SU-DHL-6 (cell line): ENCODE results near the gene NADK.

Experiments used
- H2AFZ ChIP-seq: fragments of 200-600 bp; sonication (generic); 2 replicates; pipeline ENCODE4 v1.6.1; 2014; ENCODE audit warnings: low read depth, mild to moderate bottlenecking, moderate library complexity, mixed read lengths, antibody characterized with exemption, low read length; ENCODE audit not compliant: severe bottlenecking
- H3F3A ChIP-seq: fragments of 200-600 bp; shearing (Covaris generic); 2 replicates; pipeline ENCODE4 v1.6.0; 2016; ENCODE audit warnings: antibody characterized with exemption, mild to moderate bottlenecking; ENCODE audit not compliant: insufficient read depth
- H3K27ac ChIP-seq: fragments of 200-600 bp; sonication (generic); 2 replicates; pipeline ENCODE4 v1.5.1; 2016; ENCODE audit warnings: low read depth, mild to moderate bottlenecking, low read length, moderate library complexity, mixed read lengths
- H3K27me3 ChIP-seq: fragments of 200-600 bp; sonication (generic), shearing (Covaris generic); 2 replicates; pipeline ENCODE4 v1.6.0; 2014; ENCODE audit warnings: mild to moderate bottlenecking, low read length
- H3K36me3 ChIP-seq: fragments of 200-600 bp; sonication (generic); 2 replicates; pipeline ENCODE4 v1.6.1; 2014; ENCODE audit warnings: mild to moderate bottlenecking, low read length, mixed read lengths
- H3K4me2 ChIP-seq: fragments of 300-600, 200-600 bp; shearing (Covaris generic), sonication (generic); 2 replicates; pipeline ENCODE4 v1.6.0; 2014; ENCODE audit warnings: low read length, low read depth, mild to moderate bottlenecking; ENCODE audit not compliant: poor library complexity, severe bottlenecking
- H3K4me3 ChIP-seq: fragments of 200-600 bp; sonication (generic); 2 replicates; pipeline ENCODE4 v1.5.1; 2014; ENCODE audit warnings: antibody characterized with exemption, low read length, mild to moderate bottlenecking, mixed read lengths; ENCODE audit not compliant: insufficient read depth, poor library complexity, severe bottlenecking
- H3K79me2 ChIP-seq: fragments of 200-600 bp; sonication (generic); 2 replicates; pipeline ENCODE4 v1.6.1; 2014; ENCODE audit warnings: mild to moderate bottlenecking, low read length, moderate library complexity; ENCODE audit not compliant: insufficient read depth
- H3K9ac ChIP-seq: fragments of 200-600 bp; sonication (generic); 2 replicates; pipeline ENCODE4 v1.7.0; 2014; ENCODE audit warnings: mild to moderate bottlenecking, low read length
- H3K9me2 ChIP-seq: fragments of 200-600 bp; sonication (generic); replicated peaks from 2 replicates; pipeline ENCODE4 v1.6.1; 2014; ENCODE audit warnings: low read length; ENCODE audit not compliant: insufficient read depth
- H3K9me3 ChIP-seq: fragments of 200-600 bp; sonication (generic); 2 replicates; pipeline ENCODE4 v1.6.1; 2014; ENCODE audit warnings: low read length, mixed read lengths; ENCODE audit not compliant: insufficient read depth
- H4K20me1 ChIP-seq: fragments of 200-600 bp; sonication (generic); 2 replicates; pipeline ENCODE4 v1.6.1; 2014; ENCODE audit warnings: low read depth, mild to moderate bottlenecking, antibody characterized with exemption, low read length, moderate library complexity, mixed read lengths
- EZH2phosphoT487 ChIP-seq: fragments of 200-600 bp; sonication (generic), shearing (Covaris generic); conservative IDR thresholded peaks from 2 replicates; pipeline ENCODE4 v1.6.1; 2018; ENCODE audit warnings: mild to moderate bottlenecking, antibody characterized with exemption, low read length, moderate library complexity, mixed read lengths
- TF ChIP-seq, protein P1 (sequence below): fragments of 200-600 bp; sonication (generic); IDR thresholded peaks from one replicate; pipeline ENCODE4 v1.5.1; 2017; ENCODE audit warnings: antibody characterized with exemption, mild to moderate bottlenecking, low read length, moderate library complexity; ENCODE audit not compliant: insufficient read depth, poor library complexity, severe bottlenecking

The NADK gene

DNA sequence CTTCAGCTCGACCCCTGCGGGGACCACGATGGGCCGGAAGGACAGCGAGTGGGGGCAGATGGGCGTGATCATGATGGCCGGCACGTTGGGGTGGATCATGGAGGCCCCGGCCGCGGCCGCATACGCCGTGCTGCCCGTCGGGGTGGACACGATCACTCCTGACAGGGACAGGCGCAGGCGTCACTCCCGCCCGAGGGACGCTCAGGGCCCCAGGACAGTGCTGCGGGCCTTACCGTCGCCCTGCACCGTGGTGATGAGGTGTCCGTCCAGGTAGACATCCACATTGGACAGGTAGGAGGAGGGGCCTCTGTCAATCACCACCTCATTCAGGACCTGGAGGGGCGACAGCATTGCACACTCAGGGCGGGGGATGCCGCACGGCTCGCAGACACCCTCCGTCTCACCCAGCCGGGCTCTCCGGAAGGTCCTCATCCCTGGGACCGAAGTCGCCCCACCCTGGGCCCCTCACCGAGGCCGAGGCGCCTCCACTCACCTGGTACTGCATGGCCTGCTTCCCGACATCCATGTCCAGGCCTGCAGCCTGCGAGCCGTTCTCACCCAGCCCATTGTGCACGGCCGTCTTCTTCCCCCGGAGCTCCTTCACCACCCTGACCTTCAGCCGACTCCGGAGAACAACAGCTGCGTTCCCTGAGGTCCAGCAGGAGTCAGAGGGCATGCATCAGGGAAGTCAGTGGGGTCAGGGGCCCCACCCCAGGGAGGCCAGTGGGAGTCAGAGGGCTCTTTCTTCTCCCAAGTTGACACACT is 24.0 kb downstream of the NADK start:
- Histone ChIP-seq H3K79me2 (peaks cover 10% of the 10 kb centered on the region; the same call in 1 of the 2 replicates), H3K36me3 (no peaks in the 10 kb centered on the region), H3K4me2 (no peak overlapping the region), H2AFZ (no peak overlapping the region), H3K27me3 (no peaks in the 10 kb centered on the region), H3K9ac (no peak overlapping the region), H3F3A (peaks cover 5% of the 10 kb centered on the region; the same call in 1 of the 2 replicates), H3K4me3 (no peak overlapping the region), H3K9me3 (no peaks in the 10 kb centered on the region), H3K27ac (no peak overlapping the region), H3K9me2 (no peaks in the 10 kb centered on the region), H4K20me1 (no peaks in the 10 kb centered on the region)
- no peak for TF ChIP-seq EZH2phosphoT487
- TF ChIP-seq, protein P1, sequence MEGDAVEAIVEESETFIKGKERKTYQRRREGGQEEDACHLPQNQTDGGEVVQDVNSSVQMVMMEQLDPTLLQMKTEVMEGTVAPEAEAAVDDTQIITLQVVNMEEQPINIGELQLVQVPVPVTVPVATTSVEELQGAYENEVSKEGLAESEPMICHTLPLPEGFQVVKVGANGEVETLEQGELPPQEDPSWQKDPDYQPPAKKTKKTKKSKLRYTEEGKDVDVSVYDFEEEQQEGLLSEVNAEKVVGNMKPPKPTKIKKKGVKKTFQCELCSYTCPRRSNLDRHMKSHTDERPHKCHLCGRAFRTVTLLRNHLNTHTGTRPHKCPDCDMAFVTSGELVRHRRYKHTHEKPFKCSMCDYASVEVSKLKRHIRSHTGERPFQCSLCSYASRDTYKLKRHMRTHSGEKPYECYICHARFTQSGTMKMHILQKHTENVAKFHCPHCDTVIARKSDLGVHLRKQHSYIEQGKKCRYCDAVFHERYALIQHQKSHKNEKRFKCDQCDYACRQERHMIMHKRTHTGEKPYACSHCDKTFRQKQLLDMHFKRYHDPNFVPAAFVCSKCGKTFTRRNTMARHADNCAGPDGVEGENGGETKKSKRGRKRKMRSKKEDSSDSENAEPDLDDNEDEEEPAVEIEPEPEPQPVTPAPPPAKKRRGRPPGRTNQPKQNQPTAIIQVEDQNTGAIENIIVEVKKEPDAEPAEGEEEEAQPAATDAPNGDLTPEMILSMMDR, result no peak

DNA sequence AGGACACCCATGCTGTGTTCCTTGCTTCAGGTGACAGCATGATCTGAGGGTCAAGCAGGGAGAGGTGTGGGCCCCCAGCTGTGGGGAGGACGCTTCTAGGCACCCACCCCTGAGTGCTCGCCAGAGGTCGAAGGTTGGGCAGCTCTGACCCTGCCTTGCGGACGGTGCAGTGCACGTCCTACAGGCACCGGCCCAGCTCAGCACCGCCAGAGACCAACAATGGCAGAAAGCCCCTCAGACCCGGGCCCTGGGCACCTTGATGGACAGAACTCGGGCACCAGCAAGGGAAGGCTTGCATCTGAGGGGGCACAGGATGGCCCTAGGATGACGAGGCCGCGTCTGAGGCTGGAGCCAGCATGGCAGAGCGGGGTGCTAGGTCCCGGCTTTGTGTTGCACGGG is 24.7 kb downstream of the NADK start:
- no peak overlapping the region for H3K4me2 ChIP-seq
- no peaks in the 10 kb centered on the region for H3K36me3 ChIP-seq
- TF ChIP-seq, protein P1, result no peak
- TF ChIP-seq EZH2phosphoT487, result no peak
- H3K4me3 ChIP-seq, result no peak overlapping the region
- no peaks in the 10 kb centered on the region for H3K27me3 ChIP-seq
- no peak overlapping the region for H3K27ac ChIP-seq
- H3K79me2 ChIP-seq, result peaks cover 9% of the 10 kb centered on the region; the same call in 1 of the 2 replicates
- H3K9me3 ChIP-seq, result no peaks in the 10 kb centered on the region
- H3K9ac ChIP-seq, result no peak overlapping the region
- H3F3A ChIP-seq, result peaks cover 5% of the 10 kb centered on the region; the same call in 1 of the 2 replicates
- no peaks in the 10 kb centered on the region for H3K9me2 ChIP-seq
- no peak overlapping the region for H2AFZ ChIP-seq
- H4K20me1 ChIP-seq, result no peaks in the 10 kb centered on the region

DNA sequence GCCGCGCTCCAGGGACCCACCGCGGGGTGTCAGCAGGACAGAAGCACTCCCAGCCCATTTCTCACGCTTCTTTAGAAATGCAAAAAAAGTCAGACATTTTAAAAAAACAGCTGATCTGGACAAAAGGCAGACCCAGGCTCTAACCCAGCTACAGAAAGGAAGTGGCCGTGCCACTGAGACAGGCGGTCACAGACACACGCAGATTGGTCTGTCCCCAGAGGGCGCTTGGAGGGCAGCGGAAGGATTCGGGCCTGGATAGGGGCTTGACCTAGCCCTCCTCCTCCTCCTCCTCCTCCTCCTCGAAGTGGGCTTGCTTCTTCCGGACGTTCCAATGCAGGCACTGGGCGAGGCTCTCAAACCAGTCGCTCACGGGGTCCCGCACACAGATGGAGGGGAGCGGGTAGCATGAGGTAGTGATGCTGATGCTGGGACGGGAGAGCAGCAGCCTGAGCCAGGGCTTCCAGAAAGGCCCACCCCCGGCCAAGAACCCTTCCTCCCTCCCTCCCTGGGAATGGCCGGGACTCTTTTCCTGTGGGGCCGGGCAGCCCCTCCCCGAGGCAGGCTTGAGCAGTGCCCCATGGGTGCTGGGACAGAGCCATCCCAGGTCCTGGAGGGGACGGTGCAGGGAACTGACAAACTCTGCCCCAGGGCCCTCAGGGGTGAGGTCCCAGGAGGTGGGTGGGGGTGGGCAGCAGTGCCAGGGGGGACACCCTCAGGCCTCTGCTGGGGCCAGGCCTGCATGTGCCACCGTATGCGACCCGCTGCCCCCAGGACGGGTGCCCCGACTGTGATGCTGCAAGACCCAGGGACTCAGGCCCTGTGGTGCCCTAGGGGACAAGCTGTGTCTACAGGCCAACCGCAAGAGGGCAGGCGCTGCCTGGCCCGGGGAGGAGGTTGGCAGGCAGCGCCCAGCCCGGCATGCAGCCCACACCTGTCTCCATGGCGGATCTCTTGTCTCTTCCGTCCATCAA is 25.3 kb downstream of the NADK start:
- Histone ChIP-seq H3K36me3 (no peaks in the 10 kb centered on the region), H3K79me2 (peaks cover 2% of the 10 kb centered on the region; the same call in 1 of the 2 replicates), H3K9me3 (no peaks in the 10 kb centered on the region), H3K27me3 (no peaks in the 10 kb centered on the region), H3K4me2 (no peak overlapping the region), H3F3A (peaks cover 5% of the 10 kb centered on the region; the same call in 1 of the 2 replicates), H3K9ac (no peak overlapping the region), H3K4me3 (no peak overlapping the region), H3K9me2 (no peaks in the 10 kb centered on the region), H3K27ac (no peak overlapping the region), H4K20me1 (no peaks in the 10 kb centered on the region), H2AFZ (no peak overlapping the region)
- TF ChIP-seq, protein P1, result no peak
